ENCODE measurements around the gene PARD3. TPM values are rescaled to one million over a fixed set of nuclear protein-coding genes. Genes with fewer than 3 reads are reported as not detected.

Gene PARD3
- total RNA-seq, 4 donors from 2014 or later = 98.9 to 122 (median 105) TPM

- no peak for TF ChIP-seq POLR2AphosphoS5 (IDR thresholded peaks at IDR 0.05)
- no peak for TF ChIP-seq POLR2A (IDR thresholded peaks at IDR 0.05; ENCODE audit: low read depth)
- no peak for TF ChIP-seq EP300 (IDR thresholded peaks at IDR 0.05)
- TF ChIP-seq CTCF (IDR thresholded peaks at IDR 0.05) = no peak
- 63% methylated on average over 7 of the region's 7 CpGs for WGBS
- Histone ChIP-seq H3K9me3 (no peaks in the 10 kb centered on the region), H3K27ac (replicated peaks in 1 of 4) (no peak overlapping the region), H3K36me3 (peaks cover 0 to 5% (median 0%) of the 10 kb centered on the region in 4 donors), H3K27me3 (no peaks in the 10 kb centered on the region), H3K4me1 (peaks cover 0 to 6% (median 0%) of the 10 kb centered on the region in 4 donors), H3K4me3 (no peak overlapping the region)
- intact Hi-C loops (cut with DNase I) = no loop called here
- no peak for DNase-seq (ENCODE audit: extremely low spot score)
Measured at GRCh38 chr10:34252111-34252510, 563.0 kb downstream of the PARD3 start.

- 87% methylated on average over 4 of the region's 4 CpGs for WGBS
Measured at GRCh38 chr10:34251177-34251576, 563.9 kb downstream of the PARD3 start.

GRCh38 chr10:34250722-34251121 is 564.4 kb downstream of the PARD3 start:
- Histone ChIP-seq H3K36me3 (peaks cover 0 to 5% (median 0%) of the 10 kb centered on the region in 4 donors), H3K27me3 (no peaks in the 10 kb centered on the region), H3K4me3 (no peak overlapping the region), H3K27ac (replicated peaks in 1 of 4) (no peak overlapping the region), H3K9me3 (no peaks in the 10 kb centered on the region), H3K4me1 (peaks cover 0 to 6% (median 0%) of the 10 kb centered on the region in 4 donors)
- no peak for TF ChIP-seq POLR2AphosphoS5 (IDR thresholded peaks at IDR 0.05)
- no peak for TF ChIP-seq CTCF (IDR thresholded peaks at IDR 0.05)
- TF ChIP-seq EP300 (IDR thresholded peaks at IDR 0.05) = no peak
- no peak for TF ChIP-seq POLR2A (IDR thresholded peaks at IDR 0.05; ENCODE audit: low read depth)
- intact Hi-C loops (cut with DNase I) = no loop called here
- DNase-seq (ENCODE audit: extremely low spot score) = no peak
- 88% methylated on average over 3 of the region's 3 CpGs for WGBS

More at GRCh38 chr10:34251177-34251576, 563.9 kb downstream of the PARD3 start:
- peaks cover 0 to 5% (median 0%) of the 10 kb centered on the region in 4 donors for H3K36me3 ChIP-seq
- no peaks in the 10 kb centered on the region for H3K9me3 ChIP-seq
- no peak for DNase-seq (ENCODE audit: extremely low spot score)
- no peak overlapping the region for H3K4me3 ChIP-seq
- TF ChIP-seq EP300 (IDR thresholded peaks at IDR 0.05) = no peak
- TF ChIP-seq POLR2AphosphoS5 (IDR thresholded peaks at IDR 0.05) = no peak
- TF ChIP-seq POLR2A (IDR thresholded peaks at IDR 0.05; ENCODE audit: low read depth) = no peak
- TF ChIP-seq CTCF (IDR thresholded peaks at IDR 0.05) = no peak
- peaks cover 0 to 6% (median 0%) of the 10 kb centered on the region in 4 donors for H3K4me1 ChIP-seq
- H3K27me3 ChIP-seq = no peaks in the 10 kb centered on the region
- H3K27ac ChIP-seq (replicated peaks in 1 of 4) = no peak overlapping the region
- intact Hi-C loops (cut with DNase I) = no loop called here

- intact Hi-C loops (cut with DNase I) = no loop called here
- no peak for TF ChIP-seq POLR2A (IDR thresholded peaks at IDR 0.05; ENCODE audit: low read depth)
- TF ChIP-seq EP300 (IDR thresholded peaks at IDR 0.05) = no peak
- no peak for TF ChIP-seq CTCF (IDR thresholded peaks at IDR 0.05)
- TF ChIP-seq POLR2AphosphoS5 (IDR thresholded peaks at IDR 0.05) = no peak
- Histone ChIP-seq H3K27ac (replicated peaks in 1 of 4) (no peak overlapping the region), H3K36me3 (peaks cover 0 to 5% (median 0%) of the 10 kb centered on the region in 4 donors), H3K27me3 (no peaks in the 10 kb centered on the region), H3K9me3 (no peaks in the 10 kb centered on the region), H3K4me3 (no peak overlapping the region), H3K4me1 (peaks cover 0 to 1% (median 0%) of the 10 kb centered on the region in 4 donors)
- no peak for DNase-seq (ENCODE audit: extremely low spot score)
- WGBS = 100% methylated on average over 4 of the region's 4 CpGs
Measured at GRCh38 chr10:34249634-34250033, 565.5 kb downstream of the PARD3 start.

- Histone ChIP-seq H3K27ac (replicated peaks in 1 of 4) (no peak overlapping the region), H3K4me1 (no peaks in the 10 kb centered on the region), H3K27me3 (no peaks in the 10 kb centered on the region), H3K4me3 (no peak overlapping the region), H3K9me3 (no peaks in the 10 kb centered on the region), H3K36me3 (no peaks in the 10 kb centered on the region)
- no peak for DNase-seq (ENCODE audit: extremely low spot score)
- TF ChIP-seq POLR2AphosphoS5 (IDR thresholded peaks at IDR 0.05) (no peak), POLR2A (IDR thresholded peaks at IDR 0.05; ENCODE audit: low read depth) (no peak), EP300 (IDR thresholded peaks at IDR 0.05) (no peak), CTCF (IDR thresholded peaks at IDR 0.05) (no peak)
- whole genome bisulfite sequencing = 88% methylated on average over 3 of the region's 3 CpGs
- intact Hi-C loops (cut with DNase I) = no loop called here
Measured at GRCh38 chr10:34247560-34247959, 567.5 kb downstream of the PARD3 start.
